WERI-Rb-1 (cell line): ENCODE data around the gene OTX1.

Experiments
- DNase-seq: peaks from one replicate; pipeline ENCODE4 v3.0.0-alpha.2; 2020
- H3K27ac ChIP-seq: fragments of 250-450 bp; sonication (Bioruptor Pico); 2 replicates; pipeline ENCODE4 v1.5.1; 2020; ENCODE audit warnings: mild to moderate bottlenecking, moderate library complexity
- H3K27me3 ChIP-seq: fragments of 250-450 bp; sonication (Bioruptor Pico); 2 replicates; pipeline ENCODE4 v1.5.1; 2021; ENCODE audit warnings: mild to moderate bottlenecking, low read depth, moderate library complexity; ENCODE audit not compliant: insufficient read depth, severe bottlenecking
- H3K36me3 ChIP-seq: fragments of 250-450 bp; sonication (Bioruptor Pico); 2 replicates; pipeline ENCODE4 v1.5.1; 2020; ENCODE audit warnings: mild to moderate bottlenecking, moderate library complexity
- H3K4me3 ChIP-seq: 2 replicates; pipeline ENCODE4 v1.5.1; 2011; ENCODE audit warnings: low read depth, mild to moderate bottlenecking, control low read depth, low read length
- H3K9me3 ChIP-seq: fragments of 250-450 bp; sonication (Bioruptor Pico); 2 replicates; pipeline ENCODE4 v1.5.1; 2021; ENCODE audit warnings: mild to moderate bottlenecking, moderate library complexity; ENCODE audit not compliant: severe bottlenecking
- TF ChIP-seq, protein P1 (sequence below): IDR thresholded peaks from 2 replicates; pipeline ENCODE4 v1.5.1; 2011; ENCODE audit warnings: low read depth, mild to moderate bottlenecking, control low read depth, inconsistent platforms, low read length

The OTX1 gene

DNA sequence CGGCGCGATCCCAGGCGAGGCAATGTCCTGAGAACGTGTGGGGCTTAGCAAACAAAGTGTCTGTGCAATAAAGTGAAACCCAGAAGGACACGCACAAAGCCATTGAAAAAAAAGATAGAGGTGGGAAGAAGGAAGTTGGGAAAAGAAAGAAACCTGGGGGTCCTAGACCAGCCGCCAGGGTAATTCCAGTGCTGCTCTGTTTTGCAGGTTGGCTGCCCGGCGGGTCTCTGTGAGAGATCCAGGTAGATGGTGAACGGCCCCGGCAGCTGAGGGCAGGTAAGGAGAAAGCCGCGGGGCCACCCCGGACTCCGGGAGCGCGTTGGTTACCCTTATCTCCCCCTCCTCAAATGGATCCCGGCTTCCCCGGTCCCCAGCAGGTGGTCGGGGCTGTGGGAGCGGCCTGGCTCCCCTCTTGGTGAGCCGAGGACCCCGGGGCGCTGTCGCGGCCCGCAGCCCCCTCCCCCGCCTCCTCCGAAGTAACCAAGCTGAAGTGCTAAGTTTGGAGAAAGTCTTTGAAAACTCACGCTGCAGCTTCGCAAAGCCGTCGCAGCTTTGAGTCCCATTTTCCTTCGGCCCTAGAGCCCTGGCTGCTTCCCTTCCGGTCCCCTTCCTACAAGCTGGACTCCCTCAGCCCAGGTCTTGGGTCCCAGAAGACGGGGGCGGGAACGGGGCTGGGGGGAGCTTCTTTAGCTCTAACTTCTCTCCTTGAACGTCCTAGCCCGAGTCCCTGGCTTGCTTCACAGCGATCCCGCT is 588 bp downstream of the OTX1 start:
- no peaks in the 10 kb centered on the region for H3K36me3 ChIP-seq
- DNase-seq, result peak; percentile 22
- H3K27ac ChIP-seq, result peak overlapping the region; percentile 42; the same call in 1 of the 2 replicates

DNA sequence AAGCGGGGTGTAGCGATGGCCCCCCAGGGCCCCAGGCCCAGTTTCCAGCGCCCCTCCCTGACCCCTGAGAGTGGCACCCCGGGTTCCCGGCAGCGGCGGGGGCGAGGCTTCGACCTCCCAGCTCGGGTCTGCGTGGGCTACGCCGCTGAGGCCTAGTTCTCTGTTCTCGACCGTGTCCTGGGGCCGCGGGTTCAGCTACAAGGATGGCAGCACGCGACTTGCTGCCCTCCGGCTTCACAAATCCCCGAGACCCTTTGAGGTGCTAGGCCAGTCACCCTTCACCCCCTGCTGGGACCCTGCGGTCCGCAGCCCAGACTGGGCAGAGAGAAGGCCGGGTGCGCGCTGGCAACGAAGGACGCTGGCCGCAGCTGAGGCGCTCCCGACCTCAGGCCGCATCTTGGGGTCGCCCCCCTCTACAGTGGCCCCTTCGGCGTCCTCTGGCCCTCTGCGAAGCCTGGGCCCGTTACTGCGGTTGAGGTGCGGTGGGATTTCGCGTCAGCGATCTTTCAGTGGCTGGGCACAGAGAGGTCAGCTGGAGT is 1.2 kb downstream of the OTX1 start:
- no peak for DNase-seq
- no peak overlapping the region for H3K27ac ChIP-seq
- H3K4me3 ChIP-seq, result no peak overlapping the region
- H3K9me3 ChIP-seq, result peaks cover 2% of the 10 kb centered on the region
- peaks cover 77% of the 10 kb centered on the region for H3K27me3 ChIP-seq
- no peaks in the 10 kb centered on the region for H3K36me3 ChIP-seq
- TF ChIP-seq, protein P1, sequence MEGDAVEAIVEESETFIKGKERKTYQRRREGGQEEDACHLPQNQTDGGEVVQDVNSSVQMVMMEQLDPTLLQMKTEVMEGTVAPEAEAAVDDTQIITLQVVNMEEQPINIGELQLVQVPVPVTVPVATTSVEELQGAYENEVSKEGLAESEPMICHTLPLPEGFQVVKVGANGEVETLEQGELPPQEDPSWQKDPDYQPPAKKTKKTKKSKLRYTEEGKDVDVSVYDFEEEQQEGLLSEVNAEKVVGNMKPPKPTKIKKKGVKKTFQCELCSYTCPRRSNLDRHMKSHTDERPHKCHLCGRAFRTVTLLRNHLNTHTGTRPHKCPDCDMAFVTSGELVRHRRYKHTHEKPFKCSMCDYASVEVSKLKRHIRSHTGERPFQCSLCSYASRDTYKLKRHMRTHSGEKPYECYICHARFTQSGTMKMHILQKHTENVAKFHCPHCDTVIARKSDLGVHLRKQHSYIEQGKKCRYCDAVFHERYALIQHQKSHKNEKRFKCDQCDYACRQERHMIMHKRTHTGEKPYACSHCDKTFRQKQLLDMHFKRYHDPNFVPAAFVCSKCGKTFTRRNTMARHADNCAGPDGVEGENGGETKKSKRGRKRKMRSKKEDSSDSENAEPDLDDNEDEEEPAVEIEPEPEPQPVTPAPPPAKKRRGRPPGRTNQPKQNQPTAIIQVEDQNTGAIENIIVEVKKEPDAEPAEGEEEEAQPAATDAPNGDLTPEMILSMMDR, result no peak

More for the DNA sequence above, 588 bp downstream of the OTX1 start:
- Histone ChIP-seq H3K27me3 (peaks cover 76% of the 10 kb centered on the region), H3K9me3 (peaks cover 2% of the 10 kb centered on the region), H3K4me3 (peak overlapping the region; percentile 82)
- TF ChIP-seq, protein P1, result no peak

DNA sequence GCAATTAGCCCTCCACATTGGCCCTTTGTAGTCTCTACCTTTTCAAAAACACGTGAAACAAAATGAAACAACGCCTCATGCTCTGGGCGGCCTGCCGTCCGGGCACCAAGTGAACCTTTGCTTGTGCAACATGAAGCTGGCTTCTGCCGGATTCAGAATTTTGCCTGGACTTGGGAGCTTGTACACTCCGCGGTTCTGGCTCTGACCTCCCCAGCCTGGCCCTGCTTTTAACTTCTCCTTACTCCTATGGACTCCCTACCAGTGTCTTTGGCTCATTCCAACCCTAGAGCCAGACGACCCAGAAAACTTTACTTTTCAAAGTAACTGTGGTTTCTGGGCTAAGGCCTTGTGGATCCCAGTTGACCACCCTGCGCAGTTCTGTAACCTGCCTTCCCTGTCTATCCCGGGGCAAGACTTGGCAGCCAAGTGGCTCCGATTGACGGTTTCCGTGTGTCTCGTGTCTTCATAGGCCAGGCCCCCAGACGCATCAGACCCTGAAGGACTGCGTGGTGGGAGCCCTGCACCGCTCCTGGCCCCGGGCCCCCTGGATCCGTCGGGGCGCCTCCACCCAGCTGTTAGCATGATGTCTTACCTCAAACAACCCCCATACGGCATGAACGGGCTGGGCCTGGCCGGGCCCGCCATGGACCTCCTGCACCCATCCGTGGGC is 1.9 kb downstream of the OTX1 start:
- Histone ChIP-seq H3K9me3 (peaks cover 2% of the 10 kb centered on the region), H3K27ac (no peak overlapping the region), H3K4me3 (no peak overlapping the region), H3K36me3 (no peaks in the 10 kb centered on the region), H3K27me3 (peaks cover 77% of the 10 kb centered on the region)
- TF ChIP-seq, protein P1, result no peak
- DNase-seq, result no peak

DNA sequence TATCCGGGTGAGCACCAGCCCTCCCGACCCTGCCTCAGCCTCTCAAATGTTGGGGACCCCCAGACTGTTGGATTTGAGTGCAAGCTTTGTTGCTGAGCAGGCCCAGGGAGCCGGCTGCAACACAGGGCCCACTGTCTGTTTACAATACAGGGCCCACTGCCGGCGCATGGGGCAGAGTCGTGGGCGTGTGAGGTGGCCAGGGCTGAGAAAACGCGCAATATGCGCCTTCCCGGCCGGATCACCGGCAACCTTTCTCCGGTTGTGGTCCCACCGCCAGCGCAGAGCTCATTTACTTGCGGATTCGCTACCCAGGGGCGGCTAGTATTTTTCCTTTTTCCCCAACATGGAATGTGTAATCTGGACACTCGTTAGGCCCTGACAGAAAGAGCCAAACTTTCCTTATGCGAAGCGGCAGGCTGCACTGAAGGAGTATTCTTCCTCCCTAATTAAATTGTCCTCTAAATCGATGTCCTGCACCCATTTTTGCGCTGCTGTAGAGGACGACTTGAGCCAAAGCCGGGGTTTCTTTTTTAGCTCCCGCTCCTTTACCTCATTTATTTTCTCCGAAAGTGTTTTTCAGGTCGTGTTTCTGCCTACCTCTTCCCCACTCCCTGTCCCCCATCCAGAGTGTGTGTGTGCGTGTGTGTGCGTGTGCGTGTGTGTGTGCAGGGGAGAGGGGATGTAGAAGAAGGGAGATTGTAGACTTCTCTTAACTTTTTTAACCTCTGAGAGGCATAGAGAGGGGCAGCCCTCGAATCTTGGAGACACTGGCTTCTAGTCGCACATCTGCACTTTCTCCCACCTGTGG is 2.7 kb downstream of the OTX1 start:
- Histone ChIP-seq H3K9me3 (peaks cover 2% of the 10 kb centered on the region), H3K27ac (no peak overlapping the region), H3K27me3 (peaks cover 77% of the 10 kb centered on the region), H3K4me3 (no peak overlapping the region), H3K36me3 (no peaks in the 10 kb centered on the region)
- no peak for DNase-seq
- TF ChIP-seq, protein P1, result no peak

DNA sequence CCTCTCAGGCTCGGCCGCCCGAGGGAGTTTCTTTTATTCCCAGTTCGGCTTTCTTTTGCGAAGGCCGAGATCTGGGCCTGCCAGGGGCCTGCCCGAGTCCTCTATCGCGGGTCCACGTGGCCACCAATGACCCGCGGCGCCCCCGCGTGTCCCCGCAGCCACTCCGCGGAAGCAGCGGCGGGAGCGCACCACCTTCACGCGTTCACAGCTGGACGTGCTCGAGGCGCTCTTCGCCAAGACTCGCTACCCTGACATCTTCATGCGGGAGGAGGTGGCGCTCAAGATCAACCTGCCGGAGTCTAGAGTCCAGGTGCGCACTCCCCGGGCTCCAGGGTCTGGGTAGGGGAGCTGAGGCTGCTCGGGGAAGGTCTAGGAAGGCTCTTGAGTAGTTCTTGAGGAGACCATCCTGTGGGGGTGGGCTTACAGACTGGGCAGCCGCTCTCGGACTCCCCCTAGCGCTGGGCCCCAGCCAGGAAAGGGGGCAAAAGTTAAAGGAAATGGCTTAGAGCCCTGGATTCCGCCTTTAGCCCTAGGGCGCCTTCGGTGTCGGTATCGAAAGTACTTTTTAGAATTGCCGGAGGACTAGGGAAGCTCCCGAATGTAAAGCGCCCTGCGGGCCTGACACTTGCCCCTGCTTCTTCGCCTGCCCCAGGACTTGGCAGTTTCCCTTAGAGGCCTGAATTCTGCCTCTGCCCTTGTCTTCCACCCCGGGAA is 3.4 kb downstream of the OTX1 start:
- peaks cover 5% of the 10 kb centered on the region for H3K9me3 ChIP-seq
- no peaks in the 10 kb centered on the region for H3K36me3 ChIP-seq
- H3K27ac ChIP-seq, result no peak overlapping the region
- TF ChIP-seq, protein P1, result no peak
- peak; percentile 10 for DNase-seq
- no peak overlapping the region for H3K4me3 ChIP-seq
- H3K27me3 ChIP-seq, result peaks cover 77% of the 10 kb centered on the region
